ENCODE data around the gene IMMP2L. TPM values are rescaled to one million over a fixed set of nuclear protein-coding genes. Genes with fewer than 3 reads are reported as not detected.

IMMP2L gene
- total and polyA plus RNA-seq, 2 of the 13 experiments (the other 11 are each of a cell fraction or from before 2014, with no cell fraction given): 7.8 to 16.9 TPM

DNA sequence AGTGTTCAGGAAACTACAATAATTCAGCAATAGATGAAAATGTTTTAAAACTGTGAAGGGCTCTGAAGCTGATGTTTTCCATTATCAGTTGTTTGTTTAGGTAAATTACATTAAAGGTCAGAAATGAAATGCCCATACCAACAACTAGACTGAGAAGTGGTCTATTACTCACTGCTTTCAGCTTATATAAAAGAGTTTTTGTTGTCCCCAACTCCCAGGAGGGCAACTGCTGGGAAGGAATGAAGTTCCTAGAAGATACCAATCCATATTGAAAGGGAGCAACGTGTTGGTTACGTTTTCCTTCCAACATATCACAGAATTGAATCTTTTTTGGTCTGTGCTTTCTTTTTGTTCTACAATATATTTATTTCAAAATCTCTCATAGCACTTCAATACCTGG, 802.0 kb downstream of the IMMP2L start:
- H3K4me1 ChIP-seq (ENCODE audit: insufficient read depth, low read length): no peaks in the 10 kb centered on the region

More for the DNA sequence above, 802.0 kb downstream of the IMMP2L start:
- WGBS (ENCODE audit: low lambda C conversion rate): 11% methylated on average over 2 of the region's 2 CpGs
- Histone ChIP-seq H3K36me3 (replicated peaks in 1 of 2; ENCODE audit: control insufficient read depth in 1 of 2, insufficient read depth in 2 of 2, low read length in 2 of 2) (no peaks in the 10 kb centered on the region), H3K27me3 (ENCODE audit: control insufficient read depth in 1 of 2, insufficient read depth in 2 of 2, low read length in 2 of 2) (no peaks in the 10 kb centered on the region), H4K20me1 (ENCODE audit: insufficient read depth, low read length) (no peaks in the 10 kb centered on the region), H3K27ac (ENCODE audit: extremely low read length, insufficient read depth, low read length) (no peak overlapping the region), H3K4me2 (ENCODE audit: low read depth, low read length) (no peak overlapping the region), H3K9ac (ENCODE audit: insufficient read depth, low read depth, low read length) (no peak overlapping the region), H2AFZ (ENCODE audit: low read length) (no peak overlapping the region), H3K4me3 (replicated peaks in 1 of 3; ENCODE audit: insufficient read depth in 1 of 3, low read depth in 2 of 3, low read length in 3 of 3) (no peak overlapping the region), H3K79me2 (ENCODE audit: insufficient read depth, low read length) (no peaks in the 10 kb centered on the region), H3K9me3 (ENCODE audit: low read length) (no peaks in the 10 kb centered on the region)
- TF ChIP-seq, protein P1, sequence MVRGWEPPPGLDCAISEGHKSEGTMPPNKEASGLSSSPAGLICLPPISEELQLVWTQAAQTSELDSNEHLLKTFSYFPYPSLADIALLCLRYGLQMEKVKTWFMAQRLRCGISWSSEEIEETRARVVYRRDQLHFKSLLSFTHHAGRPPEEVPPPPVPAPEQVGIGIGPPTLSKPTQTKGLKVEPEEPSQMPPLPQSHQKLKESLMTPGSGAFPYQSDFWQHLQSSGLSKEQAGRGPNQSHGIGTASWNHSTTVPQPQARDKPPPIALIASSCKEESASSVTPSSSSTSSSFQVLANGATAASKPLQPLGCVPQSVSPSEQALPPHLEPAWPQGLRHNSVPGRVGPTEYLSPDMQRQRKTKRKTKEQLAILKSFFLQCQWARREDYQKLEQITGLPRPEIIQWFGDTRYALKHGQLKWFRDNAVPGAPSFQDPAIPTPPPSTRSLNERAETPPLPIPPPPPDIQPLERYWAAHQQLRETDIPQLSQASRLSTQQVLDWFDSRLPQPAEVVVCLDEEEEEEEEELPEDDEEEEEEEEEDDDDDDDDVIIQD (CRISPR knock-in tag; IDR thresholded peaks at IDR 0.05; ENCODE audit: low read depth): no peak
- TF ChIP-seq, protein P2, sequence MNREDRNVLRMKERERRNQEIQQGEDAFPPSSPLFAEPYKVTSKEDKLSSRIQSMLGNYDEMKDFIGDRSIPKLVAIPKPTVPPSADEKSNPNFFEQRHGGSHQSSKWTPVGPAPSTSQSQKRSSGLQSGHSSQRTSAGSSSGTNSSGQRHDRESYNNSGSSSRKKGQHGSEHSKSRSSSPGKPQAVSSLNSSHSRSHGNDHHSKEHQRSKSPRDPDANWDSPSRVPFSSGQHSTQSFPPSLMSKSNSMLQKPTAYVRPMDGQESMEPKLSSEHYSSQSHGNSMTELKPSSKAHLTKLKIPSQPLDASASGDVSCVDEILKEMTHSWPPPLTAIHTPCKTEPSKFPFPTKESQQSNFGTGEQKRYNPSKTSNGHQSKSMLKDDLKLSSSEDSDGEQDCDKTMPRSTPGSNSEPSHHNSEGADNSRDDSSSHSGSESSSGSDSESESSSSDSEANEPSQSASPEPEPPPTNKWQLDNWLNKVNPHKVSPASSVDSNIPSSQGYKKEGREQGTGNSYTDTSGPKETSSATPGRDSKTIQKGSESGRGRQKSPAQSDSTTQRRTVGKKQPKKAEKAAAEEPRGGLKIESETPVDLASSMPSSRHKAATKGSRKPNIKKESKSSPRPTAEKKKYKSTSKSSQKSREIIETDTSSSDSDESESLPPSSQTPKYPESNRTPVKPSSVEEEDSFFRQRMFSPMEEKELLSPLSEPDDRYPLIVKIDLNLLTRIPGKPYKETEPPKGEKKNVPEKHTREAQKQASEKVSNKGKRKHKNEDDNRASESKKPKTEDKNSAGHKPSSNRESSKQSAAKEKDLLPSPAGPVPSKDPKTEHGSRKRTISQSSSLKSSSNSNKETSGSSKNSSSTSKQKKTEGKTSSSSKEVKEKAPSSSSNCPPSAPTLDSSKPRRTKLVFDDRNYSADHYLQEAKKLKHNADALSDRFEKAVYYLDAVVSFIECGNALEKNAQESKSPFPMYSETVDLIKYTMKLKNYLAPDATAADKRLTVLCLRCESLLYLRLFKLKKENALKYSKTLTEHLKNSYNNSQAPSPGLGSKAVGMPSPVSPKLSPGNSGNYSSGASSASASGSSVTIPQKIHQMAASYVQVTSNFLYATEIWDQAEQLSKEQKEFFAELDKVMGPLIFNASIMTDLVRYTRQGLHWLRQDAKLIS (CRISPR knock-in tag; IDR thresholded peaks at IDR 0.05): no peak
- TF ChIP-seq ZNF3 (CRISPR knock-in tag; IDR thresholded peaks at IDR 0.05) (no peak), ZNF33B (CRISPR knock-in tag; IDR thresholded peaks at IDR 0.05) (no peak), CENPX (CRISPR knock-in tag; IDR thresholded peaks at IDR 0.05) (no peak), ZBTB3 (CRISPR knock-in tag; IDR thresholded peaks at IDR 0.05; ENCODE audit: borderline replicate concordance, low read depth) (no peak), MYC (CRISPR knock-in tag; IDR thresholded peaks at IDR 0.05; ENCODE audit: borderline replicate concordance) (no peak), GTF2F1 (IDR thresholded peaks at IDR 0.05; ENCODE audit: low read length) (no peak), AGO1 (IDR thresholded peaks at IDR 0.05; ENCODE audit: low read depth, low read length, poor library complexity, severe bottlenecking) (no peak)
- TF ChIP-seq, protein P3, sequence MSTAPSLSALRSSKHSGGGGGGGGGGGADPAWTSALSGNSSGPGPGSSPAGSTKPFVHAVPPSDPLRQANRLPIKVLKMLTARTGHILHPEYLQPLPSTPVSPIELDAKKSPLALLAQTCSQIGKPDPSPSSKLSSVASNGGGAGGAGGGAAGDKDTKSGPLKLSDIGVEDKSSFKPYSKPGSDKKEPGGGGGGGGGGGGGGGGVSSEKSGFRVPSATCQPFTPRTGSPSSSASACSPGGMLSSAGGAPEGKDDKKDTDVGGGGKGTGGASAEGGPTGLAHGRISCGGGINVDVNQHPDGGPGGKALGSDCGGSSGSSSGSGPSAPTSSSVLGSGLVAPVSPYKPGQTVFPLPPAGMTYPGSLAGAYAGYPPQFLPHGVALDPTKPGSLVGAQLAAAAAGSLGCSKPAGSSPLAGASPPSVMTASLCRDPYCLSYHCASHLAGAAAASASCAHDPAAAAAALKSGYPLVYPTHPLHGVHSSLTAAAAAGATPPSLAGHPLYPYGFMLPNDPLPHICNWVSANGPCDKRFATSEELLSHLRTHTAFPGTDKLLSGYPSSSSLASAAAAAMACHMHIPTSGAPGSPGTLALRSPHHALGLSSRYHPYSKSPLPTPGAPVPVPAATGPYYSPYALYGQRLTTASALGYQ (CRISPR knock-in tag; IDR thresholded peaks at IDR 0.05): no peak
- ChIA-PET POLR2A (no interaction called here), CTCF (ENCODE audit: low intra/inter-chr PET ratio, low total read pairs) (no interaction called here)
- no peak for DNase-seq (ENCODE audit: low spot score)
- FAIRE-seq: no peak
- no TSS peak for BruUV-seq (replicated peaks)
- ATAC-seq: no peak
- in situ Hi-C loops (cut with HindIII; ENCODE audit: extremely low pct_ligation_motif_present, low pct_unique_long_range_greater_than_20kb): no loop called here
- intact Hi-C loops (cut with micrococcal nuclease; ENCODE audit: unreplicated experiment): no loop called here

Data from HepG2 (cell line).